Activated T-helper 1 cell treated with Interleukin-2 at 50 U/mL for 16 hours (primary cell): ENCODE results near the gene CDC16.
"Not testable (repeated sequence)": the region's sequence is repeated elsewhere in the genome, so short reads cannot be mapped to it uniquely, and the experiment has no call there.

Experiments
- DNase-seq: peaks from one replicate; pipeline ENCODE4 v3.0.0-alpha.2; 2020; ENCODE audit warnings: low read depth

CDC16 gene

GRCh38 chr13:114227528-114227927 lies 7.2 kb upstream of the CDC16 start:
- DNase-seq = no peak

- no peak for DNase-seq
Observed at GRCh38 chr13:114228176-114228575, 6.5 kb upstream of the CDC16 start.

- no peak for DNase-seq
Observed at GRCh38 chr13:114229506-114229905, 5.2 kb upstream of the CDC16 start.

GRCh38 chr13:114230117-114230516 lies 4.6 kb upstream of the CDC16 start:
- DNase-seq = no peak

GRCh38 chr13:114230575-114230974 lies 4.1 kb upstream of the CDC16 start:
- DNase-seq = no peak

GRCh38 chr13:114231886-114232285 lies 2.8 kb upstream of the CDC16 start:
- no peak for DNase-seq

GRCh38 chr13:114234266-114234644 lies 442 bp upstream of the CDC16 start:
- no peak for DNase-seq

- no peak for DNase-seq
Observed at GRCh38 chr13:114235697-114236096, 1.0 kb downstream of the CDC16 start.

- DNase-seq = no peak
Observed at GRCh38 chr13:114236227-114236626, 1.5 kb downstream of the CDC16 start.

- DNase-seq = no peak
Observed at GRCh38 chr13:114237415-114238112, 2.9 kb downstream of the CDC16 start.

GRCh38 chr13:114241918-114242317 lies 7.2 kb downstream of the CDC16 start:
- DNase-seq = no peak

- DNase-seq = no peak
Observed at GRCh38 chr13:114243971-114244370, 9.3 kb downstream of the CDC16 start.

GRCh38 chr13:114244637-114245036 lies 9.9 kb downstream of the CDC16 start:
- DNase-seq = no peak

GRCh38 chr13:114248011-114248410 lies 13.3 kb downstream of the CDC16 start:
- no peak for DNase-seq

GRCh38 chr13:114249077-114249476 lies 14.4 kb downstream of the CDC16 start:
- no peak for DNase-seq

- DNase-seq = not testable (repeated sequence)
Observed at GRCh38 chr13:114251639-114252440, 17.1 kb downstream of the CDC16 start.

- DNase-seq = no peak
Observed at GRCh38 chr13:114256547-114256946, 21.9 kb downstream of the CDC16 start.

GRCh38 chr13:114257014-114257413 lies 22.3 kb downstream of the CDC16 start:
- no peak for DNase-seq

GRCh38 chr13:114258589-114258988 lies 23.9 kb downstream of the CDC16 start:
- no peak for DNase-seq

GRCh38 chr13:114259374-114259773 lies 24.7 kb downstream of the CDC16 start:
- no peak for DNase-seq

- no peak for DNase-seq
Observed at GRCh38 chr13:114259974-114260373, 25.3 kb downstream of the CDC16 start.

- DNase-seq = no peak
Observed at GRCh38 chr13:114260814-114261213, 26.1 kb downstream of the CDC16 start.

GRCh38 chr13:114261328-114261965 lies 26.8 kb downstream of the CDC16 start:
- DNase-seq = no peak
